ENCODE data around the gene BLM. TPM values are rescaled to one million over a fixed set of nuclear protein-coding genes. Genes with fewer than 3 reads are reported as not detected.
"Not testable (repeated sequence)": the region's sequence is repeated elsewhere in the genome, so short reads cannot be mapped to it uniquely, and the experiment has no call there.

BLM gene
- polyA plus RNA-seq, 1 donor: 3.7 TPM

DNA sequence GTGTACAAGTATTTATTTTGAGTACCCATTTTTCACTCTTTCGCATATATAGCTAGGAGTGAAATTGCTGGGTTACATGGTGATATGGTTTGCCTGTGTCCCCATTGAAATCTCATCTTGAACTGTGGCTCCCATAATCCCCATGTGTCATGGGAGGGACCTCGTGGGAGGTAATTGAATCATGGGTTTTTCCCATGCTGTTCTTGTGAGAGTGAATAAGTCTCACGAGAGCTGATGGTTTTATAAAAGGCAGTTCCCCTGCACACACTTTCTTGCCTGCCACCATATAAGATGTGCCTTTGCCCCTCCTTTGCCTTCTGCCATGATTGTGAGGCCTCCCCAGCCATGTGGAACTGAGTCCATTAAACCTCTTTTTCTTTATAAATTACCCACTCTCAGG lies 23.4 kb downstream of the BLM start:
- DNase-seq: not testable (repeated sequence)

DNA sequence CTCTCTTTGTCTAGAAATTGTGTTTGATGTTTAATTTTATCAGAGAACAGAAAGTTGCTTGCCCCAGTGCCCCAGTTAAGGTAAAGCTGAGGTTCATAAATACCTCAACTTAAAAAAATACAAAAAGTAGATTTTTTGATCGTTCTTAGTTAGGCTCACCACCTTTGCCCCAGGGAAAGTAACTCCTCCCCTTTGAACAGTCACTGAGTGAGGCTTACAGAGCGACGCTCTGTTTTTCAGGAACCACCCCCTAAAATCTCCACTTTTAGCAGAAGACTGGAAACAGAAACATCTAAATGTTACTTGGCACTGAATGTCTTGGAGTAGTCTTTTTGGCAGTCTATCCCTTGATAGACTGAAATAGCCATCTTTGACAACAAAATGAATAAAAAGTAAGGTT lies 24.9 kb downstream of the BLM start:
- DNase-seq: no peak

DNA sequence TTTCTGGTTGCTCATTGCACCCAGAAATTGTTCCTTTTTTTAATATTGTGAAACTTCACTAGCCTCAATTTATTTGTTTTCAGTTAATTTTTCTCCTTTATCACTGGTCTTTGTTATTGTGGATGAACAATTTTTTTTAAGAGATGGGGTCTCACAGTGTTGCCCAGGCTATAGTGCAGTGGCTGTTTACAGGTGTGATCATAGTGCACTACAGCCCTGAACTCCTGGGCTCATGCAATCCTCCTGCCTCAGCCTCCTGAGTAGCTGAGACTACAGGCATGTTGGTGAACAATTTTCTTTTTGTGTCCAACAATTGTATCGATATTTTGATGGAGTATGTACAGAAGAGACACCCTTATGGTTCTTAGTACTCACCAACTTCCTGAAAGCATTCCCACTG lies 26.3 kb downstream of the BLM start:
- DNase-seq: no peak

DNA sequence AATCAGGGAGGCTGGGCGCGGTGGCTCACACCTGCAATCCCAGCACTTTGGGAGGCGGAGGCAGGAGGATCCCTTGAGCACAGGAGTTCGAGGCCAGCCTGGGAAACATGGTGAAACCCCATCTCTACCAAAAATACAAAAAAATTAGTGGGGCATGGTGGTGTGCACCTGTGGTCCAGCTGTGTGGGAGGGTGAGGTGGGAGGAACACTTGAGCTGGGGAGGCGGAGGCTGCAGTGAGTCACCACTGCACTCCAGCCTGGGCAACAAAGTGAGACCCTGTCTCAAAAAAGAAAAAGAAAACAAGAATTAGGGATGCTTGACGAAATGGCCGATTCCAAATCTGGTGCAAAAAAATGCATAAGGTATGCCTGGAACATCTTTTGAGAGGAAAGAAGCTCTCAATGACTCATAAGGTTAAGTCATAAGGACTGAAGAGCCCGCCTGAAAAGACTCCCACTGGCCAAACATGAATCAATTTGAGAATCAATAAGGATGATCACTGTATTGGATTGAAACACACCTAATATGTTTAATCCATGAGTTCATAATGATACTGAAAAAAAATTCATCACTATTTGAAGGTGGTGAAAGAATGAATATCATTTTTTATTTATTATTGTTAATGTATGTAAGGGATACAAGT lies 27.7 kb downstream of the BLM start:
- DNase-seq: no peak

DNA sequence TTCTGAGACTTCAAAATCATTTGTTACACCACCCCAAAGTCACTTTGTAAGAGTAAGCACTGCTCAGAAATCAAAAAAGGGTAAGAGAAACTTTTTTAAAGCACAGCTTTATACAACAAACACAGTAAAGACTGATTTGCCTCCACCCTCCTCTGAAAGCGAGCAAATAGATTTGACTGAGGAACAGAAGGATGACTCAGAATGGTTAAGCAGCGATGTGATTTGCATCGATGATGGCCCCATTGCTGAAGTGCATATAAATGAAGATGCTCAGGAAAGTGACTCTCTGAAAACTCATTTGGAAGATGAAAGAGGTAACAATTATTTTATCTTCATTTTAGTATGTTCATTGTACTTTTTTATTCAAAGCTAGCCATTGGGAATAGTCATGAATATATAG lies 32.6 kb downstream of the BLM start:
- no peak for DNase-seq

DNA sequence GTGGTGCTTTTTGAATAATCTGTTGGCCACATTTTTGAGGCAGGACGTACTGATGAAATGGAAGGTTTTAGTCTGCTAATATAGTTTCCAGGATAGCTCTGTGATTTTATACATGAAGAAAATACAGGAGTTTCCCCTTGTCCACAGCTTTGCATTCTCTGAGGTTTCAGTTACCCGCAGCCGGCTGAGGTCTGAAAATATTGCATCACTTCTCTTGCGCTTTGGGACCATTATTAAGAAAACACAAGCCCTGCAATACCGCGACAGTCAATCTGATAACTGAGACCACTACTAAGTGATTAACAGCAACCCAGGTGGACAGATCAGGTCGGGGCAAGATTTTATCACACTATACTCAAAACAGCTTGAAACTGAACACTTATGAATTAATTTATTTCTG lies 33.0 kb downstream of the BLM start:
- no peak for DNase-seq

DNA sequence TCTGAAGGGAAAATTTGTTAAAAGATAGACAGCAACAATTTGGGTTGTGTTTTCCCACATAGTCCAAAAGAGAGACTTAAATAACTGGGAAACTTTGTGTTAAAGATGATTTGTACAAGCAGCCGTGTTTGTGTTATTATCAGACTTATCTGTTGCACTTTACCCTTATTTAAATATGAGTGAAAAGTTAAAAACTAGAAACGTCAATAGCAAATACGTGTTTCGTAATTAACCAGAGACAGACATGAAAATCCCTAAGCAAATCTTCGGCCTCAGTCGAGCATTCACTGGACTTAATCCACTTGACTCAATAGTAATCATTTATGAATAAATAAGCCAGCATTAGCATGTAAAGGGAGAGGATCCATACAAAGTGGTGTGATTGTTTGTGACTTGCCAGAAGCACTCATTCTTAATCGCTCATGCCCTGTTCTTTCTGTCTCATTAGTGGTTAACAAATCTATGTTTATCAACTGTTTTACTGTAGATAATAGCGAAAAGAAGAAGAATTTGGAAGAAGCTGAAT lies 34.2 kb downstream of the BLM start:
- DNase-seq: no peak

DNA sequence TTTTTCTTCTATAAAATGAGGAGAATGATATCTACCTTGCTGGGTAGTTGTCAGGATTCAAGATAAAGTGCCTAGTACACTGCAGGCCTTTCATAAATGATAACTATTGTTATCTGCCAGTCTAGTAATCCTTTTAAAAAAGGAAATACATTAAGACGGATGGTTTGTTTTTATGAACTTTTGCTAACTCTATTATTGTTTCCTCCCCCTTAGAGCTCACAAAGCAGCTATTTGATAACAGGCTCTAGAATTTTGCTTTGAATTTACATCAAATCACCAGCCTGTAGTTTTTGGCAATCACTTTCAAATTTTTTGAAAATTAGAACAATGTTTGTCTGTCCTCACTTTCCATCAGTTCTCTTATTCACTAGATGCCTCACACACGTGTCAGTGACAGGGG lies 39.8 kb downstream of the BLM start:
- DNase-seq: no peak

DNA sequence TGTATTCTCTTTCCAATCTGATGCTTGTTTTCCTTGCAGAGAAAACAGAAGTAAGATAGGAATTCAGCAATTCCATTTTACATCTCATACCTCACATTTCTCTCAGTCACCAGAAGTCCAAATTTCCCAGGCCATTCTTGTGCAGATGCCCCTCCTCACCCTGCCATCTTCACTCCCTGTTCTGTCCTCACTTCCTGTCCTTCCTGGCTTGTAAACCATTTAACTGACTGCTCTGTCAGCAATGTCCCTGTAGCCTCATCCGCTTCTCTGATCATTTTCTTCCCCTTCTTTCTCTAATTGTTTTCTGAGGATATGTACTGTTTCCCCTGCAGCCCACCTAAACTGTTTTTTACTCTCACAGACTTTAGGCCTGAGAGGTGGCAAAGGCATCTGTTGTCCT lies 40.3 kb downstream of the BLM start:
- DNase-seq: no peak

DNA sequence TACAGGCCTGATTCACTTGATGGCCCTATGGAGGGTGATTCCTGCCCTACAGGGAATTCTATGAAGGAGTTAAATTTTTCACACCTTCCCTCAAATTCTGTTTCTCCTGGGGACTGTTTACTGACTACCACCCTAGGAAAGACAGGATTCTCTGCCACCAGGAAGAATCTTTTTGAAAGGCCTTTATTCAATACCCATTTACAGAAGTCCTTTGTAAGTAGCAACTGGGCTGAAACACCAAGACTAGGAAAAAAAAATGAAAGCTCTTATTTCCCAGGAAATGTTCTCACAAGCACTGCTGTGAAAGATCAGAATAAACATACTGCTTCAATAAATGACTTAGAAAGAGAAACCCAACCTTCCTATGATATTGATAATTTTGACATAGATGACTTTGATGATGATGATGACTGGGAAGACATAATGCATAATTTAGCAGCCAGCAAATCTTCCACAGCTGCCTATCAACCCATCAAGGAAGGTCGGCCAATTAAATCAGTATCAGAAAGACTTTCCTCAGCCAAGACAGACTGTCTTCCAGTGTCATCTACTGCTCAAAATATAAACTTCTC lies 43.6 kb downstream of the BLM start:
- no peak for DNase-seq

DNA sequence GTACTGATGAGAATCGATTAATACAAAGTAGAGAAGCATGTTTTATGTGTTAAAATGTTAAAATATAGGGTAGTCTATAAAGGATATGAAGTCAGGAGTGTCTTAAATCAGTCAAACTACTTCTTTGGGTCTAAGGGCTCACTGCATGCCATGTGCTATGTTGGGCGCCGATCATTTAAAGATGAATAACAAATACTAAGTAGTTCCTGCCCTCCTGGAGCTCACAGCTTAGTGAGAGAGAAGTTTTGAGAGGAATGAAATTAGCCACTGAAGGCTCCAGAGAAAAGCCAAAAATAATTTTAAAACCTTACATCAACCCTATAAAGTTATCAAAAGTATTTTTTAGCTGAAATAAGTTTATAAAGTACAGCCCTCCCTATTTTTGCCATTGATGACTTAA lies 44.5 kb downstream of the BLM start:
- DNase-seq: no peak

DNA sequence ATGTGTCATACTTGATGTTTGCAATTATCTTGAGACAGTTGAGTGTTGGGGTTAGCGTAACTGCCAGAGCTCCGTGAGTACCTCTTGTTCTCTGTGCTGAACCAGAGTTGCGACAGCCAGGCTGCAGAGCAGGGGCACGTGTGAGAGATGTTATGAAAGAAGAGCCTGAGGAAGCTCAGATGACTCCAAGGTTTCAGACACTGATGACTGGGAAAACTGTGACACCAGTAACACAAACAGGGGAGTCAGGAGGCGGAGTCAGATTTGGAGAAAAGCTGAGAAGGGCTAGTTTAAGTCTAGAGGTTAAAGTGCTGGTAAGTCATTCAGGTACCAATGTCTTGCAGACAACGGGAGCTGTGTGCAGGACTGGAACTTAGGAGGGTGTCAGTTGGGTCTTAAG lies 45.0 kb downstream of the BLM start:
- DNase-seq: no peak

DNA sequence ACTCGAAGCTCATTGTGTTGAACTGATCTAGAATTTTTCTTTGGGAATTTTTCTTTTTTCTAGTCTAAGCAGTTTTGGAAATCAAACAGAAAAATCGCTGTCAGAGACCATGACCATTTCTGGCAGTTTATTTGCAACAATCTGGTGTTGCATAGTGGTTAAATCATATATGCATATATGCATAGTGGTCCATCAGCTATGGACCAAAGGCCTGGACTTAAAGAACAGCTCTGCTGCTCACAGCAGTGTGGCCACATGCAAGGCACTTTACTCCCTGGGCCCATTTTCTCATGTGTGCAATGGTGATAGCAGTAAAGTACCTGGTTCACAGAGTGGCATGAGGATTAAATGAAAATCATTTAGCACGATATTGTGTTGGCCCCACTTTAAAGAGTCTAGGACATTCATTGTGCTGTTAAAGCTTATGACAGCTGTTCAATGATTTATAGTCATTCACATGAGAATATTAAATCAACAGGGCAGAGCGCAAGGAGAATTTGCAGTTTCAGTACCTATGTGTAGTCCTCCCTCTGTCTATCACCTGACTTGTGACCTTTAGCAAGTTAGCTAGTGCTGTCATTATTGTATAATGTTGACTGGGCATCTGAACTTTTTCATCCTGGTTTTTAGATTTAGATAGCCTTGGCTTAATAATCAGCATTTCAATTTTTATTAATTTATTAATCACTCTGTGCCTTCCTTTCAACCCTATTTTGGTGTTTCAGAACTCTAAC lies 46.4 kb downstream of the BLM start:
- DNase-seq: no peak

DNA sequence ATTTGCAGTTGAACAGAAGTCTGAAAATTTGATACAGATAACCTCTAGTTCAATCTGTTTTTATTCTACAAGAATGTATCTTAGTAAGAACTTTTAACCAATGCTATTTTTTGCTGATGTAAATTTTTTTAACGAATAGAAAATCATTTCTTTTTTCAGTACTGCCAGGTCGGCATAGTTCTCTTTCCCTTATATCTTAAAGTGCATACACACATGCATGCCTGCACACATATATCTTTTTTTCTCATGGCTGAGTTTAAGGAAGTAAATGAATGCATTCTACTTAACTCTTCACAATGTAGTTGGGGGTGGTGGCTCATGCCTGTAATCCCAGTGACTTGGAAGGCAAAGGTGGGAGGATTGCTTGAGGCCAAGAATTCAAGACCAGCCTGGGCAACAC lies 48.4 kb downstream of the BLM start:
- no peak for DNase-seq

DNA sequence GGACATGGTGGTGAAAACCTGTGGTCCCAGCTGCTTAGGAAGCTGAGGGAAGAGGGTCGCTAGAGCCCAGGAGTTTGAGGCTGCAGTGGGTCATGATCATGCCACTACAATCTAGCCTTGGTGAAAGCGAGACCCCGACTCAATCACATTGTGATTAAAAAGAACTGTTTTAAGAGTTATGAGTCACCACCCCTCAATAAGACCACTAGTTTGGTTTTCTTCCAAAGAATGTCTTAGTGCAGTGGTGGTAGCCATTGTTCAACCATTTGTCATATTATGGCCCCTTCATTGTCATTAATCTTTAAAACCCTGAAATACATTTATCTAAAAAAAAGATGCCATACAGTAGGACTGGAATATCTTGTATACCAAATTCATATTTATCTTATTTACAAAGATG lies 48.8 kb downstream of the BLM start:
- DNase-seq: no peak

DNA sequence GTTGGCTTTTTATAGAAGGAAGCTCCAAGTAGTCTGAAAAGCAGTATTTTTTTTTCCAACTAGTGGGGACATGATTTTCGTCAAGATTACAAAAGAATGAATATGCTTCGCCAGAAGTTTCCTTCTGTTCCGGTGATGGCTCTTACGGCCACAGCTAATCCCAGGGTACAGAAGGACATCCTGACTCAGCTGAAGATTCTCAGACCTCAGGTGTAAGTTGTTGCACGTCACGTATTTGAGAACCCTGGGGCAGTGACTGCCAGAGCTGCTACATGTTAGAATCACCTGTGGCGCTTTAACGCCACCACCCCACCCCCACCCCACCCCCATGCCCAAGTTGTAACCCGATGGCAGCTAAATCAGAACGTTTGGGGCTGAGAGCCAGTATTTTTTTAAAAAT lies 52.2 kb downstream of the BLM start:
- no peak for DNase-seq

DNA sequence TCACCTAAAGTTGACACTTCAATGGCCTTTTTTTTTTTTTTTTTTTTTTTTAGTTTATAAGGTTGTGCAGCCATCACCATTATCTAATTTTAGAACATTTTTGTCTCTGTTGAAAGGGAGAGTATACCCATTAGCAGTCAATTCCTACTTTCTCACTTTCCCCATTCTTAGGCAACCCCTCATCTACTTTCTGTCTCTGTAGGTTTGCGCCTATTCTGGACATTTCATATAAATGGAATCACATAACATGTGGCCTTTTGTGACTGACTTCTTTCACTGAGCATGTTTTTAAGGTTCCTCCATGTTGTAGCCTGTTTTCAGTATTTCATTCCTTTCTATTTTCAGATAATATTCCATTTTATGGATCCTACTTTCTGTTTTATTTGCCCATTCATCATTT lies 56.3 kb downstream of the BLM start:
- DNase-seq: no peak

DNA sequence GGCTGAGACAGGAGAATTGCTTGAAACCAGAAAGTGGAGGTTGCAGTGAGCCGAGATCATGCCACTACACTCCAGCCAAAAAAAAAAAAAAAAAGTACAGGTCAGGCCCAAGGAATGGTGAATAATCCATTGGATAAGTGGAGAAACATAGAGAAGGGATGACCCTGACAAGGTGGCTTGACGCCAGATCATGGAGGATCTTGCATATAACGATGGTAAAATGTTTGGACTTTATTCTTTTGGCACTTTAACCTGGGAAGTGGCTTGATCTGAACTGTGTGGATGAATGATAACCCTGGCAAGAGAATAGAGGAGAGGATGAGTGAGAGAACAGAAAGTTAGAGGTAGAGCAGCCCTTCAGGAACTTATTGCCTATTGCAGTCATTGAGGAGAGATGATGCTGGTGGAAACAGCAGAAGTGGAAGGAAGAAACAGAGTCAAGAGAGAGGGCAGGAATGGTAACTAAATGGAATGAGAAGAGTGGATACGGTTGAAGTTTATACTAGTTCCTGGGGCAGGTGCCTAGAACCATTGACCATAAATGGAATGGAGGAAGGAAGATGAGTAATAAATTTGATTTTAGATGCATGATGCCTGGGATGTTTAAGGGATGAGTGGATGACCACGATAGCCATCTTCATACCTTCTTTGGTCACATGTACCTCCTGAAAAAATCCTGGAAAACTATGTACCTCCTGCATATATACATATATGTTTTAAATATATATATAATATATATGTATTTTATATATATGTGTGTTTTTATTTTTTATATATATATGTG lies 57.8 kb downstream of the BLM start:
- no peak for DNase-seq

DNA sequence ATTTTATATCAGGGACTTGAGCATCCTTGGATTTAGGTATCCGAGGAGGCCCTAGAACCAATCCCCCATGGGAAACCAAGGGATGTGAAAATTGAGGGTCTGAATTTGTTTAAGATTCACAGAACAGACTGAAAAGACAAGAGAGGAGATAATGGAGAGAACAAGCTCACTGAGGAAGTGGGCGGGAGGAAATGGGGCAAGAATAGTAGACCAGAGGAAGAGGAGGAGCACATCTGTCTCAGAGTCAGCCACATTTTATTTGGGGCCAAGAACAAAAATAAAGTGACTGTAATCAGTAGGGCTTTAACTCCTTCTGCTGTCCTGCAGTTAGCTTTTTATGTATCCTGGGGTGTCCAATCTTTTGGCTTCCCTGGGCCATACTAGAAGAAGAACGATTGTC lies 63.8 kb downstream of the BLM start:
- no peak for DNase-seq

DNA sequence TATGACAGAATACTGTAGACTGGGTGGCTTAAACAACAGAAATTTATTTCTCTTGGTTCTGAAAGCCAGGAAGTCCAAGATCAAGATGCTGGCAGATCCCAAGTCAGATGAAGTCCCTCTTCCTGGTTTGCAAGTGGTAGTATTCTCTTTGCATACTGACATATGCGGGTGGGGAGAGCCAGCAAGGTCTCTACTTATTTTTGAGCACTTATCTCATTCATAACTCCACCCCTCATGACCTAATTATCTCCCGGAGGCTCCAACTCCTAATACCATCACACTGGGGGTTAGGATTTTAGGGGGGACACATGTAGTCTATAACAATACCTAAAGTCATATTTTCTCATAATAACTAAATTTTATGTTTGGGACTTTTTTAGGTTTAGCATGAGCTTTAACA lies 65.3 kb downstream of the BLM start:
- DNase-seq: no peak

DNA sequence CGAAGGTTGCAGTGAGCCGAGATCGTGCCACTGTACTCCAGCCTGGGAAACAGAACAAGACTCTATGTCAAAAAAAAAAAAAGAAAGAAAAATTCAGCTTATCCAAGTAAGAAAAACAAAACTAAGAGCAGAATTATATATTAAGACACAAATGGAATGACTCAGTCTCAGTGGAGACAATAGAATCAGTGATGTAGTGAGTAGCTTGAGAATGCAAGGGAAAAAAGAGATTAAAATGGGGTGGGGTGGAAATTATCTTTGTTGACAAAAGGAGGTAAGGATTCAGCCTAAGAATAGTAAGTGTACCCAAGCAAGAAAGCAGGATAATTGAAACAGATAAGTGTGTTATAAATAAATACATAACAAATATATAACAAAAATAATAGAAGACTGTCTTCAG lies 70.7 kb downstream of the BLM start:
- DNase-seq: no peak

DNA sequence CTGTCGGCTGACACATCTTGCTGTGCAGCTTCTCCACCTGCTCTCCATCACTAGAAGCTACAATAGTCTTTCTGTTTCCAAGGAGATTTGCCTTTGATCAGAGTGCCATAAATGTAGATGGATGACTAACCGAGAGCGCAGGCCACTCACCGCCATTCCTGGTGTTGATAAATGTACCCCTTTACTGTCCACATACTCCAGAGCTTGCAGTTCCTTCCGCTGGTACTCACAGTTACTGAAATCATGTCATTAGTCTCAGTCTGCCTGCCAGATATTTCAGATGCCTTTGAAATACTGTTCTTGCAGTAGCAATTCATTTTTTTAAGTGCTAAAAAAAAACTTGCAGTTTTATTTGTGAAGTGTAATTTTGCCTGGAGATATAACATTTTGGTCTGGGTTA lies 72.3 kb downstream of the BLM start:
- DNase-seq: no peak

DNA sequence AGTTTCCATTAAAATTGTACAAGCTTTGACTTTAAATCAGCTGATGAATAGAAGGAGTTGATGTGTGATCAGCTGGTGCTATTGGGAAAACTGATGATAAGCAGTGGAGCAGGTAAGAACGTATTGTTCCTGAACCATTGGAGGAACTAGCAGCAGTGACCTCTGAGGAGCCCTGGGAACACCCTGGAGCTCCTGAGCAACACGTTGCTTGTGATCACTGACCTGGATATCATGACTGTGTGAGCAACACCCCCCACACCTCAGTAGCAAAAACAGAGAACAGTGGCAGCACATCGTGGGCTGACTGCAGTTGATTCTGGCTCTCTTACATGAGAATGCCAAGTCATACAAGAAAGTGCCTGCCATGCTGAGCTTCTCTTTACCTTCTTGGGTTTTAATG lies 72.9 kb downstream of the BLM start:
- no peak for DNase-seq
